GM18498 (cell line): ENCODE data around the gene NTRK2.

Experiments used
- ATAC-seq: cut with Tn5 transposase; IDR thresholded peaks from one replicate; pipeline ENCODE4 v1.9.1; 2021; ENCODE audit warnings: mild to moderate bottlenecking, moderate library complexity; ENCODE audit not compliant: unreplicated experiment

The NTRK2 gene

GRCh38 chr9:84966876-84967830 is 297.6 kb downstream of the NTRK2 start:
- ATAC-seq = no peak

DNA sequence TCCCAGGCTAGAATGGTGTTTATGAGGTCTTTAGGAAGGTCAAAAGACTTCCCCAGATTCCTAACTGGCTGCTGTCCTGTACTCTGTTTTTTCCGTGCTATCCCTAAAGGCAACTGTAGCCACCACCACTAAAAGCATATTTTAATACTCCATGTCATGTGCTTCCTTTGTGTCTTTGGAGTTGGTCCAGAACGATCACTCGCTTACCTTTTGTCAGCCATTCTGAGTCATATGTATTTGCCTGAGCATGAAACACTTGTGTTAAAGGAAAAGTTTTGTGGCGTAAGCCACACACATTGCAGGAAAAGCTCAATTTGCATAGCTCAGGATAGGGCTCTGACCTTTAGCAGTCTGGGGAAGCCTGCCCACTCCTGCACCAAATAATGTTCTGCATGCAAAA is 299.6 kb downstream of the NTRK2 start:
- no peak for ATAC-seq

GRCh38 chr9:84969736-84970135 is 300.2 kb downstream of the NTRK2 start:
- no peak for ATAC-seq

- no peak for ATAC-seq
Observed at GRCh38 chr9:84970432-84970831, 300.9 kb downstream of the NTRK2 start.

DNA sequence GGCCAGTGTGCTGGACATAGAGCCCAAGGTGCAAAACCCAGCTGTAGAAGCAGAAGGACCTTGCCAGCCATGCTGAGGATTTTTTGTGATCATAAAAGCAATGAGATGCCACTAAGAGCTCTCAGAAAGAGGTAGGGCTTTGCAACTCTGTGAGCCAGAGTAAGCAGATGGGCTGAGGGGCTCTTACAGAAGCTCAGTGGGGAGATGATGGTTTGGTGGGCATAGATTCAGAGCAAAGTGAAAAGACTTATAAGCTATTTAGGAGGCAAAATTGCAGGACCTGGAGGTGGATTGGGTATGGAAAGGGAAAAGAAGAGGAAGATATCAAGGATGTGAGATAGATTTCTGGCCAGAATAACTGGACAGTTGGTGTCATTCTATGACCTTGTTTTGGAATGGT is 302.0 kb downstream of the NTRK2 start:
- no peak for ATAC-seq

- no peak for ATAC-seq
Observed at GRCh38 chr9:84974258-84974657, 304.7 kb downstream of the NTRK2 start.

DNA sequence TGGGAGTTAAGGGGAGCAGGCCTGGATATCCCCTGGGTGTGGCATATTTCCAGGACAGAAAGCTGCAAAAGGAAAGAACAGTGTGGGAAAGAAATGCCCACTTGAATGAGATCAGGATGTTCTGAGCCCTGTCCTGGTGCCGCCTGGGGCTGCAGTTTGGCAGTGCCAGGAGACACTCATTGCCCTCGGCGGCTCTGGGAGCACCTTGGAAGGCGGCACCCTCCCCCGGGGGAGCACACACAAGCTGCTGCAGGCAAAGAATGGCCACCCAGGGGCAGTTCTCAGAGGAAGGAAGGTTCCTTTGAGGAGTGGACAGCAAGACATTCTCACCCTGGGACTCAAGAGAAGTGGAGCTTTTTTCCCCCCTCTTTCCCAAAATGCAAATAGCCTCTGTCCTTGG is 305.3 kb downstream of the NTRK2 start:
- no peak for ATAC-seq

DNA sequence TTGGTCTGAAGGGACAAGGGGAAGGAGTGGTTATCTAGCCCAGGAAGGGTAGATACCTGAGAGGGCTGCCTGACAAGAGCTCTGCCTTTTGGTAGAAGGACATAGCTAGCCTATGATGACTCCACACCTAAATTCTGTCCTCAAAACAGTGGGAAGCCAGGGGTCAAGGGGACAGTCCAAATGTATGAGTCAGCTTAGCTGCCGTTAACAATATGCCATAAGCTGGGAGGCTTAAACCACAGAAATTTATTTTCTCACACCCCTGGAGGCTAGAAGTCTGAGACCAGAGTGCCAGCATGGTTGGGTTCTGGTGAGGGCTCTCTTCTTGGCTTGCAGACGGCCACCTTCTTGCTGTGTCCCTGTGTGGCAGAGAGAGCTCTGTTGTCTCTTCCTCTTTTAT is 306.4 kb downstream of the NTRK2 start:
- ATAC-seq = no peak

DNA sequence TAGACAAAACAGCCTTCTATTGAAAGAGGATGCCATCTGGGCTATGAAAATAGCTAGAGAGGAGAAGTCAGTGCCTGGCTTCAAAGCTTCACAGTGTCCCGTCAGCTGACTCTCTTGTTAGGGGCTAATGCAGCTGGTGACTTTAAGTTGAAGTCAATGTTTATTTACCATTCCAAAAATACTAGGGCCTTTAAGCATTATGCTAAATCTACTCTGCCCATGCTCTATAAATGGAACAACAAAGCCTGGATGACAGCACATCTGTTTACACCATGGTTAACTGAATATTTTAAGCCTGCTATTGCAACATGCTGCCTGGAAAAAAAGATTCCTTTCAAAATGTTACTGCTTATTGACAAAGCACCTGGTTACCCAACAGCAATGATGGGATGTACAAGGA is 309.1 kb downstream of the NTRK2 start:
- ATAC-seq = no peak

DNA sequence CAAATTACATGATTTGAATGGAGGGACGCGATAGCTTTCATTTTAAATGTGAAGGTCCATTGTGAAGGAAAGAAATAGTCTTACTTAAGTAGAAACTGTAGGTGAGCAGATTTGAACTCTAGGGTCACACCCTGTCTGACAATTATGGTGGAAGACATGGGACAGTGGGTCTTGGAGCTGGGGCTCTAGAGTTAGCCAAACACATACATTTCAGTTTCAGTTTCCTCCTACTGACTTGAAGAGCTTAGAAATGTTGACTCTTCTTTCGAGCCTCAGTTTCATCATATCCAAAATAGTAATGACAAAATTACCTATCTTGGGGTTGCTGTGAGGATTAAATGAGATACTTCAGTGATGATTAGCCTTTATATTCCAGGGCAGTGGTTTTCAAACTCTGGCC is 314.2 kb downstream of the NTRK2 start:
- ATAC-seq = no peak

- ATAC-seq = no peak
Observed at GRCh38 chr9:84988621-84989020, 319.1 kb downstream of the NTRK2 start.

GRCh38 chr9:84990416-84990815 is 320.9 kb downstream of the NTRK2 start:
- ATAC-seq = no peak

DNA sequence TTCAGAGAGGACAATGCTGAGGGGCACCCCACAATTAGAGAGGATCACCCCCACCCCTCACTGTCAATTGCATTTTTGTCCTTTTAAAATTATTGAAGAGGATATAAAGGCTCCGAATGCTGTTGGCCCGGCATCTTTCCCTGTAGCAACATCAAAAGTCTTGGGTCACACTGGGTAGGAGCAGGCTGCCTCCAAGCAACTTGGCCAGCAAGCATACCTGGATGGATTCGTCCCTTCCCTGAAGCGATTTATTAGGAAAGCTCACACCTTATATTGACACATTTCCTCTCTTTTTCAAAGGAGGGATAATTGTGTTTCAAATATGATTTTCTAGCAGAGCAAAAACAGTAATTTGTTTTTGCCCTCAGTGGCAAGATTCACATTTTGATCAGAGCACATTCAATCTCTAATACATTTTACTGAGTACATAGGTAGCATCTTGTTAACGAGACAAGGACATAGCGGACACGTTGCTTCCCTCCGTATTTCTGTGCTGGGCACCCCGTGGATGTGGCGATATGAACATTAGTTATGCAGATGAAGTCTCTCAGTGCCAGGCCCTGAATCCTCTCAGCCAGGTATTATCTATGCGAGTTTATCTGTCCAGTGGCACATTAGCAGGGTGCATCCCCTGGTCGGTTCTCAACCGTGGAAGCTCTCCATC is 321.5 kb downstream of the NTRK2 start:
- ATAC-seq = no peak

- no peak for ATAC-seq
Observed at GRCh38 chr9:84991514-84991870, 322.0 kb downstream of the NTRK2 start.

- no peak for ATAC-seq
Observed at GRCh38 chr9:84992381-84992780, 322.9 kb downstream of the NTRK2 start.

- ATAC-seq = no peak
Observed at GRCh38 chr9:84993105-84993504, 323.6 kb downstream of the NTRK2 start.

- ATAC-seq = no peak
Observed at GRCh38 chr9:84996029-84996428, 326.5 kb downstream of the NTRK2 start.

DNA sequence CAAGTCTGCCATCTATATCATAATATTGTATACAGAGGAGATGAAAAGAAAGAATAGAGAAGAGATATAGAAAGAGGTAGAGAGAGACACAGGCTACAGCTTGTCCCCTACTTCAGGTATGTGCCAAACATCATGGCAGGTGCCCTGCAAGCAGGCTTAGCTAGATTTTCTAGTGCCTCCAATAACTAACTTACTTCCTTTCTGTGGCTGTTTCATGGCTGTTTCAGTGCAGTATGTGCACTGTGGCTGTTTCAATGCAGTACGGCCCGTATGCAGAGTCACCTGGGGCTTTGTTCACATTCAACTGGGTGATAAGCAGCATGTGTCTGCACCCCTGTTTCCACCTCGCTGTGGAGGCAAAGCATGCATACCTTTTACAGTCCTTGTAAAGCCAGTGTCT is 327.2 kb downstream of the NTRK2 start:
- no peak for ATAC-seq

DNA sequence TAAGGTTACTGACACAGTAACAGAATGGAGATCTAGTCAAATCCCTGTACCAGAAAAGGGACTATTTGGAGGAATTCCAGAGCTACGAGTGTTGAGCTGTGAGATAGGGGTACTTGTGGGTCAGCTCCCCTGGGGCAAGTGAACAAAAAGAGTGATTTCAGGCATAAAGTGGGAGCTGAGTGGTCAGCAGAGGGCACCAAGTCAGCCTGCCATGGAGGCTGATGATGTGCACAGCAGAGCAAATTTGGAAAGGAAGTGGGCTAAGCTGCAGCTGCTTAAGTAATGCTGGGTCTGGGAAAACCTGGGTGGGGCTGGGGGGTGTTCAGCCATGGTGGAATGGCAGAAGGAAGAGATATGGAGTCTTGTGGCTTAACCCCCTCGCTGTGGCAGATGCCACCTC is 327.9 kb downstream of the NTRK2 start:
- ATAC-seq = no peak

- ATAC-seq = no peak
Observed at GRCh38 chr9:84998639-84999038, 329.1 kb downstream of the NTRK2 start.

DNA sequence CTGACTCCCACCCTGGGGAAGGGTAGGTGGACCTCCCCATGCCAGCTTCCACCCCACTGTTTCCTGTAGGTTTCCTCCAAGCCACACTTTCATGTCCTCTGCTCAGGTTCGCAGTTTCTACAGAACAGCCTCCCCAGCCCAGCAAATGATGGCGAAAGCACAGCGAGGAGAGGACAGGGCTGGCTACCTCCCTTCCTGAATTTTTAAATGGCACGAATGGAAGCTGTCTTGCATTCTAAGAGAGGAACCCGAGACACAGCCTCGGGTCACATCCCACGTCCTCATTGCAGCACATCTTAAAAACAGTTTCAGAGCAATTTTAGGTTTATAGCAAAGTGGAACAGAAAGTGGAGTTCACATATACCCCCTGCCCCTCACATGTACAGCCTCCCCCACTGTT is 330.3 kb downstream of the NTRK2 start:
- ATAC-seq = no peak

DNA sequence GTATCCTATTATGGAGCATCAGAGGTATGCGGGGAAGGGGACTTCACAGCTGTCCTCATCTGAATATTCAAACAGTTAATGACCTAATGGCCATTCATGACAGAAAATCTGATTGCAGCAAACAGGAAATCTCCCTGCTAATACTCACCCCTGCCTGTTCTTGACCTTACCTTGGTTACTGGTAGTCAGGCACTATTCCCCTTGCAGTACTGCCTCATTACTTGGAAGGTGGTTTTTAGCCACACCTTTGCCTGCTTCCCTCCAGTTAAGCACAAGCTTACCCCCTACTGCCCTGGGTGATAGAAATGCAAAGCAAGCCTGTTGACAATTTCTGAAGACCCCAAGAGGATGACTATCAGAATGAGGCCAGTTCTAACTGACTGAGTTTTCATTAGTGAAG is 332.4 kb downstream of the NTRK2 start:
- no peak for ATAC-seq
